ENCODE results near the gene POTEG.
"Not testable (repeated sequence)": the region's sequence is repeated elsewhere in the genome, so short reads cannot be mapped to it uniquely, and the experiment has no call there.

The POTEG gene

DNA sequence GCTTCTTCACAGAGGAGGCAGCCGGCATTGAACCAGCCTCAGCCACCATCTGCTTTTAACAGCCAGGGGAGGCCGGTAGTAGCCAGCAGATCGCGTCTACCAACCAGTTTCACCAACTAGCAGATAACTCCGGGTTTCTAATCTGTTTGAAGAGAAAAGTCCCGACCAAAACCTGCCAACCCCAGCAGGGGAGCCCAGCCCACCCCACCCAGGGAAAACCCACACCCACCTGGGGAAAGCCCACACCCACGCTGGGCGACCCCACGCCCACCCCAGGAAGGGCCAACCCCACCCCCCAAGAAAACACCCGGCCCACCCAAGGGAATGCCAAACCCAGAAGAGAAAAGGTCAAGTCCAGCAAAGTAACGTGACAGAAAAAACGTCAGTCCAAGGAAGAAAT lies at the start of gene POTEG:
Gene POTEG, minus strand, starts transcription at position 101 of the 400 bp plus-strand sequence. Its CDS starts 52 bp downstream, at position 49.
- DNase-seq = not testable (repeated sequence)

GRCh38 chr14:19482093-19482492 lies 48.0 kb upstream of the POTEG start:
- DNase-seq = not testable (repeated sequence)

GRCh38 chr14:19481421-19481820 lies 47.3 kb upstream of the POTEG start:
- not testable (repeated sequence) for DNase-seq

- DNase-seq = not testable (repeated sequence)
These were observed 46.4 kb upstream of the POTEG start for GRCh38 chr14:19480491-19480890.

- not testable (repeated sequence) for DNase-seq
These were observed 11.6 kb upstream of the POTEG start for GRCh38 chr14:19445761-19446160.

DNA sequence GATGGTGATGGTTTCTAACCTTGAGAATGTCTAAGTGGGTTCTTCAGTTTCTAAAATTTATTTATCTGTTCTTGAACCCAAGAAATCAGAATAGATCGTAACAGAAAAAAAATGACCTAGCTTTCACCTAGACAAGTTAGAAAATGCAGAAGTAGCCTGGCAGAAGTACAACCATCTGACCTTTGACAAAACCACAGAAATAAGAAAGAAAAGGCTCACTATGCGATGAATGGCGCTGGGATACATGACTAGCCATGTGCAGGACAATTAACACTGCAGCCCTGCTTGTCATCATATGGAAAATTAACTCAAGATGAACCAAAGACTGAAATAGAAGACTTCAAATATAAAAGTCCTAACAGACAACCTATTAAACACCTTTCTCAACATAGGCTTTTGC lies 5.7 kb upstream of the POTEG start:
- not testable (repeated sequence) for DNase-seq

DNA sequence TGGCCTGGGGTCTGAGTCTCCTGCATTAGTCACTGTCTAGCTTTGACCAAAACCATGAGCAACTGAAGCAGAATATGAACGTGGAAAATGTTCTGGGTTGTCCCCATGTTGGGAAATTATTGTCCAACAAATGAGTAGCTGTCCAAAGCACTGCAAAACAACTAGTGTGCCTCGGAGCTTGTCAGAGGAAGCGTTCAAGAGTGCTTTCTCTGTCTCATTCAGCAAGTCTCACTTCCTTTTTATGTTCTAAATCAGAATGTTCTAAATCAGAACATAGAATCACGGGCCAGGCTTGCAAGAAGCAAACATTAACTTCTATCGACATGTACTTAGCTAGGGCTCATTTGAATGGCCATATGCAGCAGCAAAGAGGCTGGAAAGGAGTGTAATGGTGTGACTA lies 5.1 kb upstream of the POTEG start:
- not testable (repeated sequence) for DNase-seq

DNA sequence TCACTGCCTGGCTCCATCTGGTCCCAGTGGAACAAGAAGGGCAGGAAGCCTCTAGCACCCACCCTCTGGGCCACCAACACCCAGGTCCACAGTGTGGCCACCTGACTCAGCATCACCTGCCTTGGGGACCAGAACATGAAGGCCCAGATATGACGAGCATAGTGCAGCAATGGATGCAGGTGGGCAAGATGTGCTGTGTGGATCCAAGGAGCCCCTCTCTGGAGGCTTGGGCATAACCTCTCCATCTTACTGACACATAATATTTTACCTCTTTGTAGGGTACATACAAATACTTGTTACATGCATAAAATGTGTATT lies 2.9 kb upstream of the POTEG start:
- not testable (repeated sequence) for DNase-seq

DNA sequence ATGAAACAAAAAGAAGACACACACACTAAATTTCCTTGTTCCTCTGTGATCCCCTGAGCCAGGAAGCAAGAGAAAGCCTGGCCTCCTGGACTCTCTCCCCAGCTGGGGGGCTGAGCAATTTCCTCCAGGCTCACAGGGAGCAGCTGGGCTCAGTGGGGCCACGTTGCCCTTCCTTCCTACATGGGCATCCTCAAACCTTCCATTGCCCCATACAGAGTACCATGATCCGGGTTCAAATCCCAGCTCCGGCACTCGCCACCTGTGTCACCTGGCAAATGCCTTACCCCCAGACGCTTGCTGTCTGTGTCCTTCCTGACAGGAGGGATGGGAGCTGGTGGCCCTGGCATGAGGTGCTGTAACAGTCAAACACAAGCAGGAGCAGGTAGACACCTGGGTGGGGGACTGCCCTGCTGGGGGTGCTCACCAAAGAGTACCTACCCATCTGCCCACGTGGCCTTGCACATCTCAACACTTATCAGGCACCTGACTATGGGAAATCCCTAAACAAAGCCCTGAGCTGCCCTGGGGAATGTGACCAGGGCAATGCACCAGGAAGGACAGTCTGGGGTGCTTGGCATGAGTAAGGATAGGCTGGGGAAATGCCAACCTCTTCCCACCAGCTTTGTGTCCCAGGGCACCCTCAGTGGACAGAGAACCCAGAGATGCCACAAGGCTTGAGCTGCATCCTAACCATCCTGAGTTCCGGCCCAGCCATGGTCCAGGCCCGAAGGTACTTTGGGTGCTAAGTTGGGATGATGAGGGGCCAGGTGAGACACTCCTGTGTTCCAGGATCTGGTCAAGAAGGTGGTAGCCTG lies 2.4 kb upstream of the POTEG start:
- not testable (repeated sequence) for DNase-seq

DNA sequence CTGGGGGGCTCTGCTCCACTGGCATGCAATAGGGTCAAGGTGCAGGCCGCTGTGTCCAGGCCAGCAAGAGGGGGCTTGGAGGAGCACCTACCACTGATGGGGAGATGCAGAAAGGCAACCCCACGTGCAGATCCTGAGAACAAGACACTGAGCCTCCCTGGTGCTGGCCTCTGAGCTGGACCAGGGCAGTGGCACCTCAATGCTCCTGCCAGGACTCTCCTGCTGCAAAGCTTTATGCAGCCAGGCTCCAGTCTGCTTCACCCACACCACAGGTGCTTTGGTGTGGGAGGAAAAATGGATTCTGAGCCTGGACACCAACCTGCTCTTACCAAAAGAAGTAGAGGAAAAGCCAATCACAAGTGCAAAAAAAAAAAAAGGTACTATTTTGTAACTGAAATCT lies 1.7 kb upstream of the POTEG start:
- DNase-seq = not testable (repeated sequence)

DNA sequence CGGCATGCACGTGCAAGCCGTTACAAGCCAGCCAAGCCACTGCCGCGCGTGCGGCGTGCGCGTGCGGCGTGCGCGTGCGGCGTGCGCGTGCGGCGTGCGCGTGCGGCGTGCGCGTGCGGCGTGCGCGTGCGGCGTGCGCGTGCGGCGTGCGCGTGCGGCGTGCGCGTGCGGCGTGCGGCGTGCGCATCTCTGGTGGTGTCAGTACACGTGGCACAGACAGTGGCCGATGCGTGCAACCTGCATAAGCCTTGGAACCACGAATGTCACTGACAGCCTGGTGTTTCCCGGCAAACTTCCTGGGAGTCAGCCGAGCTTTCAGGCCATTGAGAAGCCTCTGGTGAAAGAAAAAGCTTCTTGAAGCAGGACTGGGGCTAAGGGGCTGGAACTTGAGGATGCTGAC lies 750 bp upstream of the POTEG start:
- not testable (repeated sequence) for DNase-seq

GRCh38 chr14:19433765-19434164 lies 376 bp downstream of the POTEG start:
- not testable (repeated sequence) for DNase-seq

GRCh38 chr14:19408519-19408918 lies 25.6 kb downstream of the POTEG start:
- DNase-seq = not testable (repeated sequence)

DNA sequence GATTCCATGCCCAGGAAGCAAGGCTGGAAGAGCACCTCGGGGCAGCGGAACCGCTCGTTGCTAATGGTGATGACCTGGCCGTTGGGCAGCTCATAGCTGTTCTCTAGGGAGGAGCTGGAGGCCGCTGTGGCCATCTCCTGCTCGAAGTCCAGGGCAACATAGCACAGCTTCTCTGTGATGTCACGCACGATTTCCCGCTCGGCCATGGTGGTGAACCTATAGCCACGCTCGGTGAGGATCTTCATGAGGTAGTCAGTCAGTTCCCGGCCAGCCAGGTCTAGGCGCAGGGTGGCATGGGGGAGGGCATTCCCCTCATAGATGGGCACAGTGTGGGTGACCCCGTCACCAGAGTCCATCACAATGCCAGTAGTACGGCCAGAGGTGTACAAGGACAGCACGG lies 32.0 kb downstream of the POTEG start:
- DNase-seq = not testable (repeated sequence)

- DNase-seq = not testable (repeated sequence)
These were observed 39.4 kb downstream of the POTEG start for GRCh38 chr14:19394727-19395126.

GRCh38 chr14:19390230-19390629 lies 43.9 kb downstream of the POTEG start:
- not testable (repeated sequence) for DNase-seq

- DNase-seq = not testable (repeated sequence)
These were observed 45.4 kb downstream of the POTEG start for GRCh38 chr14:19388741-19389140.

GRCh38 chr14:19386996-19387395 lies 47.1 kb downstream of the POTEG start:
- DNase-seq = not testable (repeated sequence)

DNA sequence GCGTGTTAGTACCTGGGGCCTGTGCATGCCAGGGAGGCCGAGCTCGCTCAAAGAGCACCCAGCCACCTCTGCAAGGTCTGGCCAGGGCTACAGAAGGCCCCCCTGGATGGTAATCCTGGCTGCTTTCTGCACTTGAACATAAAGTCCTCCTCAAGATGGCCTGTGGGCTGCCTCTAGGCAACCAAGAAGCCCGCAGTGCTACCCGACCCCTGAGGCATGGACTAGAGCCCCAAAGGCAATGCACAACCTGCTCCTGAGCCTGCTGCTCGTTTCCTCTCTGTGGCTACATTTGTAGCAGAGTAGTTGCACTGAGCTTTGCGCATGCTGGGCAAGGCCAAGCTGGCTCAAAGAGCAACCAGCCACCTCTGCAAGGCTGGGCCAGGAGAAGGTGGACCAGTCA lies 47.8 kb downstream of the POTEG start:
- not testable (repeated sequence) for DNase-seq

- not testable (repeated sequence) for DNase-seq
These were observed 49.9 kb downstream of the POTEG start for GRCh38 chr14:19384088-19384781.

GRCh38 chr14:19383008-19383584 lies 51.0 kb downstream of the POTEG start:
- not testable (repeated sequence) for DNase-seq

DNA sequence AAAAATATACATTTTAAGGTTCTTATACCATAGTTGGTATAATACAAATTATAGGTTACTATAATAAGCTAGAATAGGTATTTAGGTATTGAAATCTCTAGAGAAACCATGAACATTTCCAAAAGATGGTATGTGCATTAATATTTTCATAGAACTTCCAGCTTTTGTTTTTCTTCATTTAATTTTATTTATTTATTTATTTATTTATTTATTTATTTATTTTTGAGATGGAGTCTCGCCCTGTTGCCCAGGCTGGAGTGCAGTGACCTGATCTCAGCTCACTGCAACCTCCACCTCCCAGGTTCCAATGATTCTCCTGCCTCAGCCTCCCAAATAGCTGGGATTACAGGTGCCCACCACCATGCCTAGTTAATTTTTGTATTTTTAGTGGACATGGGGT lies 54.0 kb downstream of the POTEG start:
- not testable (repeated sequence) for DNase-seq

DNA sequence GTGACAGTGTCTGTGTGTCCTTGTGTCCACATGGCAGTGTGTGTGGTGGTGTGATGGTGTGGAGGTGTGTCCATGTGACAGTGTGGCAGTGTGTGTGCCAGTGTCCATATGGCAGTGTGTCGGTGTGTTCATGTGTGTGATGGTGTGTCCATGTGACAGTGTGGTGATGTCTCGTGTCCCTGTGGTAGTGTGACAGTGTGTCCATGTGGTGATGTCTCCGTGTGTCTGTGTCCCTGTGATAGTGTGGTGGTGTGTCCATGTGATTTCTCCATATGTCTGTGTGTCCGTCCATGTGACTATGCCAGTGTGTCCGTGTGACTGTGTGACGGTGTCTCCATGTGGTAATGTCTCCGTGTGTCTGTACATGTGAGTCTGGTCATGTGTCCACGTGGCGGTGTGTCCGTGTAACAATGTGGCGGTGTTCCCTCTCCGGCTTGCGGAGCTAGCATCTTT lies 59.7 kb downstream of the POTEG start:
- not testable (repeated sequence) for DNase-seq

Data from NCI-H1694 treated with DMSO at 0.1 percent for 48 hours (cell line).